ENCODE measurements around the gene EXTL2.
"Not testable (repeated sequence)": the region's sequence is repeated elsewhere in the genome, so short reads cannot be mapped to it uniquely, and the experiment has no call there.

EXTL2 gene, protein sequence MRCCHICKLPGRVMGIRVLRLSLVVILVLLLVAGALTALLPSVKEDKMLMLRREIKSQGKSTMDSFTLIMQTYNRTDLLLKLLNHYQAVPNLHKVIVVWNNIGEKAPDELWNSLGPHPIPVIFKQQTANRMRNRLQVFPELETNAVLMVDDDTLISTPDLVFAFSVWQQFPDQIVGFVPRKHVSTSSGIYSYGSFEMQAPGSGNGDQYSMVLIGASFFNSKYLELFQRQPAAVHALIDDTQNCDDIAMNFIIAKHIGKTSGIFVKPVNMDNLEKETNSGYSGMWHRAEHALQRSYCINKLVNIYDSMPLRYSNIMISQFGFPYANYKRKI

DNA sequence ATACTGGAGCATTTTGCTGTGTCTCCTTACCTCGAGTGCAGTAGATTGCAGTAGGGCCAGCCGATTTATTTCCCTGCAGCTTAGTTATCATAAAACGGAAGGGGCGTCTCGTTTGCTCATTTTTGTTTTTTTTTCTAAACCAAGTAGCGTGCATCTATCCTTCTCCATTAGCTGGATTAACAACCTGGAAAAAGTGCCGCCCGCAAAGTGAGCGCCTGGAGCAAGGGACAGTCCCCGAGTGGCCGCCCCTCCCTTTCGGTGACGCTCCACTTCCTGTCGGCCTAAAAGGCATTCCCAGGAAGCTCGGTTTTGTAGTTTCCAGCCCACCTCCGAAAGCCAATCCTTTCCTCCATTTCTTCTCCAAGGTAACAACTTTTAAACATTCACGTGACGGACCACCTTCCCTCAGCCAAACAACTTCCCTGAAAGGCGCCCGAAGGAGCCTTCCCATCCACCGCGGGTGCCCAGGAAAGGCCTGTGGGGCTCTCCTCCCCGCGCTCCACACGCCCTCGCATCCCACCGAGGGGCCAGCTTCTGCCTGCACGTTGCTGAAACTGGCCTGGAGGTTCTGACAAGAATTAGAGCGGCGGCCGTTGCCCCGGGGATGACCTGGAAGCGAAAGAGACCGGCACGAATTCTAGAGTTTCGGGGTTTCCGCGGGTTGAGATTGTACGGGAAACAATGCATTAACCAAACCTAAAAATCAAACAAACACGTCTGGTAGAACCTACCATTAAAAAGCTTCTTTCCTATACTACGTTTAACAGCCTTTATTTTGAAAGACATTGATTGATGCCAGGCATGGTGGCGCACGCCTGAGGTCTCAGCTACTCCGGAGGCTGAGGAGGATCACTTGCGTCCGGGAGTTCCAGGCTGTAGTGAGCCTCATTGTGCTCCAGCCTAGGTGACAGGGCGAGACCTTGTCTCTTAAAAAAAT, at the start of gene EXTL2:
Gene EXTL2 (minus strand): TSS at position 240 of the 937 bp plus-strand sequence. CDS start 6,085 bp downstream, outside the sequence.
- peak; percentile 28 to 70 for DNase-seq (ENCODE audit: low read depth in 1 of 2, low spot score in 1 of 2)

DNA sequence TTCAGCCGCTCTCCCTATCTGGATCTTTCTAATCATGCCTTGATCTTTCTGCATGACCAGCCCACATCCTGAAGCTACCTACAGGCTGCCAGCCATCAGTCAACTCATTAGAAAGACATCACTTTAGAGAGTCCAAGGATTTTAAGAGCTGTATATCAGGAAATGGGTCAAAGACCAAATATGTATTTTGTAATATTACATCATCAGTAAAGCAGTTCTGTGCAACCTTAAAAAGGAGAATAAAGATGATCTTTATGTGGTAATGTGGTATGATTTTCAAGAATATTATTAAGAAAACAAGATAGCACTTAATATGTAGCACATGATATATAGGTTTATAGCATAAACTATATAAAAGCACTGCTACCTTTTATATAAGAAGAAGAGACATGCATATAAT, 48.9 kb upstream of the EXTL2 start:
- DNase-seq (ENCODE audit: low read depth in 1 of 2, low spot score in 1 of 2): no peak

DNA sequence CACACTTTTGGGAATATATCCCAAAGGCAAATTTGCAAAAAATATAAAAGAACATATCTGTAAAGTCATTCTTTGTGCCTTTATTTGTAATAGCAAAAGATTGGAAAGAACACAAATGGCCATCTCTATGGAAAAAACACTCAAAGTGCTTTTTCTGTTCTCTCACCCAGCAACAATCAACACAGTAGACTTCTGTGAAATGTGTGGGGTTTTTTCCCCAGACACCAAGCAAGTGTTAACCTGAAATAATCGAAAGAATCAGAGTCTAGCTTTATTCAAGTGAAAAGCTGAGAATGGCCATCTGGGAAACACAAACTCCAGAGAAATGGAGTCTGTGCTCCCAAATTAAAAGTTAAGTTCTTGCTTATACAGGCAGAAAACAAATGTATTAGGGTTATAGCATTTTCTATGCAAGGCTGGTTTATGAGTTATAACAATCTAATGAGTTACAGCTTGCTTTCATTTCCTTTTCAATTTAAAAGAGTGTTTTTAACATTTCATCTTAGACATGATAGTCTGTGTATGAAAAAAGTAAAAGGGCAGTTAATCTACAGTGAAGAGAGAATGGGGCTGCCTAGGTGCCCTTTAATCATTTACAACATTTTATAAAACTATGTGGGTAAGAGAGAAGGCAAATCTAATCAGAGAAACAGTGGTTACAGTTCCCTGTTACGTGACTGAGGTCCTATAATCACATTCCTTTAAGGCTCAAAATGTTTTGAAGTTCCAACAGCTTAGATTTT, 47.8 kb upstream of the EXTL2 start:
- DNase-seq (ENCODE audit: low read depth in 1 of 2, low spot score in 1 of 2): no peak

DNA sequence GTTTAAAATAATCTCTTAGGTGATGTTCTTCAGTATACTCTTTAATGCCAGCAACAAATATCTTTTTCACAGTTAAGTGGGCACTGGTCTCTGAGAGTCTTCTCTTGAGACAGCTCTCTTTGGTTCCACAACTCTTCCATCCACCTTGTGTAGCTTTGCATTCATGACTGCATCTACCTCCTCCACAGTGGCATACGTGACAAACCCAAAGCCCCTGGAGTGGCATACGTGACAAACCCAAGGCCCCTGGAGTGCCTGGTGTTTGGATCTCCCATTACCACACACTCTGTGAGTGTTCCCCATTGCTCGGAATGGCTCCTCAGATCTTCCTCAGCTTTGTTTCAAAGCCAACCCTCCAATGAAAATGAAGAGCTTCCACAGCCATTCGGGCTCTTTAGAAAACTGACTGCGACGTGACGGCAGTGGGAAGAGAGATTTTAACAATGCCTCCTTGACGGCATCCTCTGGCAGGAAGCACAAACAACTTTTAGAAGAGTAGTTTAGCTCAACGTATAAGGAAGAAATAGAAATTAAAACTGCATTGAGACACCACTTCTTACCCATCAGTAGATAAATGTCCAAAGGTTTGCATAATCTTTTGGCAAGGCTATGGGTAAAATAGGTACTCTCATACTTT, 47.1 kb upstream of the EXTL2 start:
- no peak for DNase-seq (ENCODE audit: low read depth in 1 of 2, low spot score in 1 of 2)

DNA sequence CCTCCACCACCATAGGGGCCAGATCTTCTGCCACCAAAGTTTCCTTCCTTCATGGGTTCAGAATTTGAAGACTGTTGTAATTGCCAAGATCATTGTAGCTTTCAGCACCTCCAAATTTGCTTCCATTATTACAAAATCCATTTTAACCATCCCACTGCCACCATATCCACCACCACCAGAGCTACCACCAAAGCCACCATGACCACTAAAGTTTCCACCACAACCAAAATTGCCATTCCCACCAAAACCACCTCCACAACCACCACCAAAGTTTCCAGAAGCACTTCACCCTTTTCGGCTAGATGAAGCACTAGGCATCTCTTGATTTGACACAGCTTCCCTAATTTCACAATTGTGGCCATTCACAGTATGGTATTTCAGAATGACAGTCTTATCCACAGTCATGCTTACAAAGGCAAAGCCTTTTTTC, 46.5 kb upstream of the EXTL2 start:
- no peak for DNase-seq (ENCODE audit: low read depth in 1 of 2, low spot score in 1 of 2)

DNA sequence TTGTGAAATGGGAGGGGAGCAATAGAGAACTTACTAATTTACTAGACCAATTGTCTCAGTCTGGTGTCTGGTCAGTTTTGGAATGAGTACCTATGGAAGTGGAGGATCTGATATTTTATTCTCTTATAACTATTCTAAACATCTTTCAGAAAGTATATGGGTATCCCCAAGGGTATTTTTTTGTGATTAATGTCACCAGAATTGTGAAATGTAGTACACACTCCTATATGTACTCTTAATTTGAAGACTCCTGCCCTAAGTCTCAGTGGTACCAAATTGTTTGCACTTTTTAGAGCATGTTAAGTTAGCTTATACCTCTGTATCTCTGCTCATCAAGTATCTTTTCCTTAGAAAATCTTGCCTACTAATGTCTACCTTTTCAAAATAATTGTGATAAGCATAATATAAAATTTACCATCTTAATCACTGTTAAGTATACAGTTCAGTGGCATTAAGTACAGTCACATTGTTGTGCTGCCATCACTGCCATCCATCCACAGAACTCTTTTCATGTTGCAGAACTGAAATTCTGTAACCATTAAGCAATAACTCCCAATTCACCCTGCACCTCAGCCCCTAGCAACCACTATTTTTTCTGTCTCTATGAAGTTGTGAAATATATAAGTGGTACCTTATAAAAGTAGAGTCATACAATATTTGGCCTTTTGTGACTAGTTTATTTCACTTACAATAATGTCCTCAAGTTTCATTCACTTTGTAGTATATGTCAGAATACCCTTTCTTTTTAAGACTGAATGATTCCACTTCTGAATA, 41.7 kb upstream of the EXTL2 start:
- no peak for DNase-seq (ENCODE audit: low read depth in 1 of 2, low spot score in 1 of 2)

DNA sequence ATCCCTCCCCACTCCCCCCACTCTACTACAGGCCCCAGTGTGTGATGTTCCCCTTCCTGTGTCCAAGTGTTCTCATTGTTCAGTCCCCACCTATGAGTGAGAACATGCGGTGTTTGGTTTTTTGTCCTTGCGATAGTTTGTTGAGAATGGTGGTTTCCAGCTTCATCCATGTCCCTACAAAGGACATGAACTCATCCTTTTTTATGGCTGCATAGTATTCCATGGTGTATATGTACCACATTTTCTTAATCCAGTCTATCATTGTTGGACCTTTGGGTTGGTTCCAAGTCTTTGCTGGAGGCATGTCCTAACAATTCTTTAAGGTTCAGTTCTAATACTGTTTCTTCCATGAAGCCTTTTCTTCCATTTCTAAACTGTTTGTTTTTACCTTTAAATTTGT, 38.9 kb upstream of the EXTL2 start:
- DNase-seq (ENCODE audit: low read depth in 1 of 2, low spot score in 1 of 2): not testable (repeated sequence)

DNA sequence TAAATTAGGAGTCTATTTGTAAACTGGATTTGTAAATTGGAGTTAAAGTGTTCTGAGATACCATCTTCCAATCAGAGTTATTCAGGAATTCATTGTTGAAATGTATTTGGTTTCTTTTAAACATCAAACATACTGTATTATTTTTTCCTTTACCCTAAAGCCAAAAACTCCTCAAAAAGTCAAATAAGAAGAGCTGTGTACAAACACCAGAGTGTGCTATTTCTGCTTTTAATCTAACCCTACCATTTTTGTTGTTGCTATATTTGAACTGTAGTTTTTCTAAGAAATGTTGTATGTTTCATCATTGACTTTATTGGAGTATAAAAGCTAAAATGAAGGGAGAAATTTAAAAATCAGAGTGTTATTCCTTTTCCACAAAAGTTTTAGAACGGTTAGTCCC, 37.1 kb upstream of the EXTL2 start:
- no peak for DNase-seq (ENCODE audit: low read depth in 1 of 2, low spot score in 1 of 2)

DNA sequence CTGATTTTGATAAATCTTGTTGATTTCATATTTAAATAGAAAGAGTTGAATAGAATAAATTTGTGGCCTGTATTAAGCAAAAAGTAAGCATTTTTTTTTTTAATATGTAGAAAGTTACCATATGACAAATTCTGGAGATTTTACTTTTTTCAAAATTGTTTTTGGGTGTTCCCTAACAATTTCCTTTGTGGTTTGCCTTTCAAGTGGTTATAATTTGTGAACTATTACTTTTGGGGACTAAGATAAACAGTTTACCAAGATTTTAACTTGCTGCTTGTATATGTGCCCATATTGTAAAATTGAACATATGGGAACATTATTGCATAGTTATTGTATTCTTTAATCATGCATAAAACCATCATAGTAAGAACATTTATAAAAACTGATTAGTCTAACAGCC, 35.9 kb upstream of the EXTL2 start:
- no peak for DNase-seq (ENCODE audit: low read depth in 1 of 2, low spot score in 1 of 2)

DNA sequence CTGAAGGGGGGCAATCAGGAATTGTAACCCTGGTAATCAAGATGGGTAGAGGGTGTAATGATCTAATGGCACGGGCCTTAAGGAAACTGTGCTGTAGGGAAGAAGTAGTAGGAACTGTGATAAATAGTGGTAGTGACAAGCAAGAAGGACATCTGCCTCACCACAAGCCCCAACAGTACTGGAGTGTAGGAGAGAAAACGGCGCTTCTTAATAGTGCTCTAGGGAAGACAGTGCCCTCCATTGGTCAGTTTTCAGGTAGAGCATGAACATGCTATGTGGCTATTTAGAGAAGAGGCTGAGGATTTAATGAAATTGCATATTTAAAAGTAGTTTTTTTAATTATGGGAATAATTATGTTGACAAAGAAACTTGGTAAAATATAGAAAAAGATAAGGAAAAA, 33.5 kb upstream of the EXTL2 start:
- no peak for DNase-seq (ENCODE audit: low read depth in 1 of 2, low spot score in 1 of 2)

DNA sequence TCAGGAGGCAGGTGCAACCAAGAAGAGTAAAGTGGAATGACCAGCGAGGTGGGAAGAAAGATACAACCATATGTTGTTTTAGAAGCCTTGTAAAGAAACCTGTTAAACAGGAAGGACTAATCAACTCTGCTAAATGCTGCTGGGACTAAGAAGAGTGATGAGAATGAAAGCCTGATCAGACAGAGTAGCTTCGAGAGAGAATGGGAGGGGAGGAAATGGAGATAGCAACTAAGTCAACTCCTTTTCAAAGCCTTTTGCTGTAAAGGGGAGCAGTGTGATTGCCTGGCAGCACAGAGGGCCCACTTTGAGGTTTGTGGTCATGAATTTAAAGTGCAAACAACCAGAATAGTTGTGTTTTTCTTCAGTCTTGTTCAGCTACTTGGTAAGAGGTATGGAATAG, 32.6 kb upstream of the EXTL2 start:
- no peak for DNase-seq (ENCODE audit: low read depth in 1 of 2, low spot score in 1 of 2)

DNA sequence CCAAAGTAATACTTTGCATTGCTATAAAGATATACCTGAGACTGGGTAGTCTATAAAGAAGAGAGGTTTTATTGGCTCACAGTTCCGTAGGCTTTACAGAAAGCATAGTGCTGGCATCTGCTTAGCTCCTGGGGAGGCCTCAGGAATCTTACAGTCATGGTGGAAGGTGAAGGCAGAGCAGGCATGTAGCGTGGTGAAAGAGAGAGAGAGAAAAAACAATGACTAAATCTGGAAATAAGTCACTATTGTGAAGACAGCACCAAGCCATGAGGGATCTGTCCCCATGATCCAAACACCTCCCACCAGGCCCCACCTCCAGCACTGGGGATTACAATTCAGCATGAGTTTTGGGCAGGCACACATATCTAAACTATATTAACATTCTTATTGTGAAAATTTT, 31.6 kb upstream of the EXTL2 start:
- no peak for DNase-seq (ENCODE audit: low read depth in 1 of 2, low spot score in 1 of 2)

DNA sequence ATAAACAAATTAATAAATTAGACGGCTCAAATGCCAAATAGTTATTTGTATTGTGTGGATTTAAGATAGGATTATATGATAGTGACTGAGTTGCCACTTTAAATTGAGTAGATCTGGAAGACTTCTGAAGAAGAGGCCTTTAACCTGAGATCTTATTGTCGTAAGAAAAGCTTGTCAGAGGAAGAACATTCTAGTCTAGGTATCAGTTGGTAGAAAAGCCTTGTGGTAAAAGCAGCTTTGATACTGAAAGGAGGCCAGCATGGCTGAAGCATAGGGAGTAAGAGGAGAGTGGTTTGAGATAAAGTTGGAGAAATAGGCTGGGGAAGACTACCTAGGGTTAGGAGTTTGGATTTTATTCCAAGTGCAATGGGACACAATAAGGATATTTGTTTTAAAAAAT, 30.3 kb upstream of the EXTL2 start:
- no peak for DNase-seq (ENCODE audit: low read depth in 1 of 2, low spot score in 1 of 2)

DNA sequence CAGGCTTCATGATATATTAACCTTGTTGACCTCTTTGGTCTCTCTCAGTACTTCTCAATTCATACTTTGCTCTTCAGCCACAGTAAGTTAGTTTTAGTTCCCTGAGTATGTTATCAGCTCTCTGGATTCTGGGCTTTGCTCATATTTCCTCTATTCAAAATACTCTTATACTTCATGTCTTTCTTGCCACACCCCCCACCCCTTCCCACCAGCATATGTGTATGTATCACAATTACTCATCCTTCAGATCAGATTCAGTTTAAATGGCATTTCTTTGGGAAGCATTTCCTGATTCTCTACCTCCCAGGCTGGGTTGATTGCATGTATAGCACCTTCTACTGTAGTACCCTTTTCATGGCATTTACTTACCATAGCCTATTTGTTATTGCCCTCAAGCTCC, 29.6 kb upstream of the EXTL2 start:
- DNase-seq (ENCODE audit: low read depth in 1 of 2, low spot score in 1 of 2): no peak

DNA sequence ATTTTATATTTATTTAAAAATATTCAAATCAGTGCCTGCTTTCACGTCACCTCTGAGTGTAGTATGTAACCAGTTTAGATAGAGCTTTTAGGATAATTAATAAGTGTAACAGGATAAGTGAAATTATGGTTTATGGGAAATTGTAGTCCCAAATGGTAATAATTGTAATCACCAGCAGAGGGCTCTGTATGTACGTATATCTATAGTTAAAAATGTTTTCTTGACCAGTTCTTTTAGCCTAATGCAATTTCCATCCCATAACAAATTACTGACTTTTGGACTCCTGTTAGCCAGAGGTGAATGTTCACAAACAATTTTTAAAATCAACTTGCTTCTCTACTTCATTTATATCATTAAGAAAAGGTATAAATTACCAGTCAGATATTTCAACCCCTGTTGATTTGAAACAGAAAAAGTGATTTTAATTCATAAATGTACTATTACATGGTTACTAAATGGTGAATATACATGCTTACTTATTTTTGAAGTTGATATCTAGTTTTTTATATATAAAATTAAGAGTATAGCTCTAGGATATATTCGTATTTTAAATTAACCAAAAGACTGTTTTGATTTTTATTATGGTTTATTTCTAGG, 26.6 kb upstream of the EXTL2 start:
- DNase-seq (ENCODE audit: low read depth in 1 of 2, low spot score in 1 of 2): peak in 1 of 2 donors; percentile 32

DNA sequence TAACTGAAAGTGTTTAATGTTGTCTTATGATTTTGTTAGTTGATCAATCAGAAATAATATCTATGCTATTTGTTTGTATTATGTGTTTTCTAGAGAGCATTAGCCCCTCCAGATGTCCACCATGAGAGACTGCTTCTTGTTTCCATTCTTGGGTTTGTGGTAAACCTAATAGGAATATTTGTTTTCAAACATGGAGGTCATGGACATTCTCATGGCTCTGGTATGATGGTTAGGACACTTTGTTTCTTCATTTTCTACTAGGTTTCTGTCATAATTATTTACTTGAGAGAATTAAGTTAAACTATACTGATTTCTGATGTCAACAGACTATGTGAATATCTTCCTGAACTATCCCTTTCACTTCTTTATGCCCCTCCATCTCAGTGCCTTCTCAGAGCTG, 17.4 kb upstream of the EXTL2 start:
- no peak for DNase-seq (ENCODE audit: low read depth in 1 of 2, low spot score in 1 of 2)

DNA sequence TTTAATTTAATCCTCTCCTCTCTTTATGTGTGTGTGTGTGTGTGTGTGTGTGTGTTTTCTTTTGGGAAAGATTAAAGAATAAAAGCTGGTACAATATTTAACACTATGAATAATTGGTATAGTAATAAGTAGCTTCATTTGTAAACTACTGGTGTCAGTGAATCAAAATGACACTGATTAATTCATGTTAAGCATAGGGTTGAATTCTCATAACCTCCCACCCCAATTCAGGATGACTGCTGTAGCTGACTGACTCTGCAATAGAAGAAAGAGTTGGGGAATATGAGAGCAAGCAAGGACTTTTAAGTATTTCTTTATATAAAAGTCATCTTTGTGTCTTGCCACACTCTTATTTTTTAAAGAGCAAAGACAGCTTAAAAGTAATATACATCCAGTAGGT, 14.4 kb upstream of the EXTL2 start:
- DNase-seq (ENCODE audit: low read depth in 1 of 2, low spot score in 1 of 2): no peak

DNA sequence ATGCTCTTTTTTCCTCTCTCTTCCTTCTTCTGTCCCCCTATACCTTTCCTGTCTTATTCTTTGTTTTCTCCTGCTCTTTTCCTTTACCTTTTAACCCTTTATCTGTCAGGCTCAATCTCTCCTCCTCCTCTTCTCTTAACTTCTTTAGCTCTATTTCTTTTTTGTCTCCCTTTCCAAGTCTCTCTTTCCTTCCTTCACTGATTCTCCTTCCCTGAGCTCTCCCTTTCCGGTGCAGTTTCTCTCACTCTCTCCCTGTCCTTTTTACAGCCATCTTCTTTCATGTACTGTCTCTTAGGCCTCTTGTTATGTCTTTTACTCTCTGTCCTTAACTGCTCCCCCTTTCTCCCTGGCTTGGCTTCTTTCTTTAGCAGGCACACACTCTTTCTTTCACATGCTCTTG, 13.2 kb upstream of the EXTL2 start:
- DNase-seq (ENCODE audit: low read depth in 1 of 2, low spot score in 1 of 2): no peak

DNA sequence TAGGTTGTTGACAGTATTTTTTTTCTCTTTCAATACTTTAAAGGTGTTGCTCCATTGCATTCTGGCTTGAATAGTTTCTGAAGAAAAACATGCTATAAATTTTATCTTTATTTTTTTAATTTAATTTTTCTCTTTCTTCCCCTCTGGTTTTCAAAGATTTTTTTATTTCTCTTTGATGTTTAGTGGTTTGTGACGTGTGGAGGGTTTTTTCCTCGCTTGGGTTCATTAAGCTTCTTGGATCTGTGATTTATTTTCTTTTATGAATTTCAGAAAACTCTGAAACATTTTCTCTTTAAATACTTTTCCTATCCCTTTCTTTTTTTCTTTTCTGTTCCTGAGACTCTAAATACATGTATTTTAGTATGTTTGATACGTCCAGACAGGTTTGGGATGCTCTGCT, 10.5 kb upstream of the EXTL2 start:
- DNase-seq (ENCODE audit: low read depth in 1 of 2, low spot score in 1 of 2): no peak

DNA sequence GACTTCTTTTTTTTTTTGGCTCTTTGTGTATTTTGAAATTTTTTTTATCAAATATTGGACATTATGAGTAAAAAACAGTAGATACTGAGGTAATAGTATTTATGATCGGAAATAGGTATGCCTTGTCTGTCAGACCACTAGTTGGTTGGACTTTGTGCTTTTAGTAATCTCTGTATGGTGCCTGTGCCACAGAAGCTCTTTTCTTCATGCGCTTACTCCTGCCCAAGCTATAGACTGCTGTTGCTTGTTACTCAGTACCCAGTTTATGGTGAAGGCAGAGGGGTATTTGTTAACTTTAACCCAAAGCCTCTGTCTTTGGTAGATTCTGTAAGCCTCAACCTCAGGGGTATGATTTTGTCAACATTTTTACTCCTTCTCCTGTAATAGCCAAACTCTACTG, 9.9 kb upstream of the EXTL2 start:
- DNase-seq (ENCODE audit: low read depth in 1 of 2, low spot score in 1 of 2): no peak
